ENCODE data around the gene PTPRJ. TPM values are rescaled to one million over a fixed set of nuclear protein-coding genes. Genes with fewer than 3 reads are reported as not detected.
A peak's percentile ranks its signal among the peaks of the same experiment; 100 is the strongest.

The PTPRJ gene
- total and polyA plus RNA-seq, 2 of the 13 experiments (the other 11 are each of a cell fraction or from before 2014, with no cell fraction given) = 1.0 to 1.2 TPM

- DNase-seq (ENCODE audit: low spot score) = peak; percentile 12
- Histone ChIP-seq H2AFZ (ENCODE audit: low read length) (no peak overlapping the region), H3K27ac (ENCODE audit: extremely low read length, insufficient read depth, low read length) (no peak overlapping the region), H3K9ac (ENCODE audit: insufficient read depth, low read depth, low read length) (no peak overlapping the region), H3K79me2 (ENCODE audit: insufficient read depth, low read length) (no peaks in the 10 kb centered on the region), H3K4me1 (ENCODE audit: insufficient read depth, low read length) (no peaks in the 10 kb centered on the region), H3K9me3 (ENCODE audit: low read length) (peaks cover 12% of the 10 kb centered on the region), H3K4me2 (ENCODE audit: low read depth, low read length) (no peak overlapping the region), H3K36me3 (replicated peaks in 1 of 2; ENCODE audit: control insufficient read depth in 1 of 2, insufficient read depth in 2 of 2, low read length in 2 of 2) (no peaks in the 10 kb centered on the region), H3K27me3 (ENCODE audit: control insufficient read depth in 1 of 2, insufficient read depth in 2 of 2, low read length in 2 of 2) (no peaks in the 10 kb centered on the region), H4K20me1 (ENCODE audit: insufficient read depth, low read length) (no peaks in the 10 kb centered on the region), H3K4me3 (replicated peaks in 1 of 3; ENCODE audit: insufficient read depth in 1 of 3, low read depth in 2 of 3, low read length in 3 of 3) (no peak overlapping the region)
- CTCF ChIA-PET (ENCODE audit: low intra/inter-chr PET ratio, low total read pairs) = no interaction called here
- ATAC-seq = peak; percentile 83
- POLR2A ChIA-PET = no interaction called here
- no TSS peak for BruUV-seq (replicated peaks)
- FAIRE-seq = no peak
- TF ChIP-seq ZNF713 (CRISPR knock-in tag; IDR thresholded peaks at IDR 0.05) = no peak
- TF ChIP-seq ZNF597 (CRISPR knock-in tag; IDR thresholded peaks at IDR 0.05) = no peak
- no peak for TF ChIP-seq BATF2 (CRISPR knock-in tag; IDR thresholded peaks at IDR 0.05)
- TF ChIP-seq XBP1 (CRISPR knock-in tag; IDR thresholded peaks at IDR 0.05) = no peak
- TF ChIP-seq ZBTB14 (CRISPR knock-in tag; IDR thresholded peaks at IDR 0.05) = no peak
- TF ChIP-seq CSRNP1 (CRISPR knock-in tag; IDR thresholded peaks at IDR 0.05) = no peak
- TF ChIP-seq STAG1 (CRISPR knock-in tag; IDR thresholded peaks at IDR 0.05) = 0 out of 2 replicates have a peak, but pooled peaks have one; percentile 22
- no peak for TF ChIP-seq SP5 (CRISPR knock-in tag; IDR thresholded peaks at IDR 0.05; ENCODE audit: borderline replicate concordance, low read depth)
- no peak for TF ChIP-seq AFF4 (CRISPR knock-in tag; IDR thresholded peaks at IDR 0.05)
- peak; percentile 36; the same call in 1 of the 2 replicates for TF ChIP-seq CTCF (CRISPR knock-in tag; IDR thresholded peaks at IDR 0.05)
- intact Hi-C loops (cut with micrococcal nuclease; ENCODE audit: unreplicated experiment) (loop anchor here (5.0 kb wide), 1 partner anchor 1881 kb away; no protein-coding TSS in a partner anchor), in situ Hi-C loops (cut with HindIII; ENCODE audit: extremely low pct_ligation_motif_present, low pct_unique_long_range_greater_than_20kb) (loop anchor here (10.0 kb wide), 1 partner anchor 152 kb away; no protein-coding TSS in a partner anchor)
Measured at GRCh38 chr11:48116437-48117228, 136.3 kb downstream of the PTPRJ start.
